ENCODE measurements around the gene EIF5A.

EIF5A gene

GRCh38 chr17:7357381-7357780, 50.0 kb downstream of the EIF5A start:
- no peak for DNase-seq

- DNase-seq, result no peak
These were observed 54.5 kb downstream of the EIF5A start for GRCh38 chr17:7361906-7362305.
